ENCODE measurements around the gene MYL2. TPM values are rescaled to one million over a fixed set of nuclear protein-coding genes. Genes with fewer than 3 reads are reported as not detected.

Gene MYL2
- total and polyA plus RNA-seq, 2 donors from 2014 or later: 4.4 TPM; not detected in 1

DNA sequence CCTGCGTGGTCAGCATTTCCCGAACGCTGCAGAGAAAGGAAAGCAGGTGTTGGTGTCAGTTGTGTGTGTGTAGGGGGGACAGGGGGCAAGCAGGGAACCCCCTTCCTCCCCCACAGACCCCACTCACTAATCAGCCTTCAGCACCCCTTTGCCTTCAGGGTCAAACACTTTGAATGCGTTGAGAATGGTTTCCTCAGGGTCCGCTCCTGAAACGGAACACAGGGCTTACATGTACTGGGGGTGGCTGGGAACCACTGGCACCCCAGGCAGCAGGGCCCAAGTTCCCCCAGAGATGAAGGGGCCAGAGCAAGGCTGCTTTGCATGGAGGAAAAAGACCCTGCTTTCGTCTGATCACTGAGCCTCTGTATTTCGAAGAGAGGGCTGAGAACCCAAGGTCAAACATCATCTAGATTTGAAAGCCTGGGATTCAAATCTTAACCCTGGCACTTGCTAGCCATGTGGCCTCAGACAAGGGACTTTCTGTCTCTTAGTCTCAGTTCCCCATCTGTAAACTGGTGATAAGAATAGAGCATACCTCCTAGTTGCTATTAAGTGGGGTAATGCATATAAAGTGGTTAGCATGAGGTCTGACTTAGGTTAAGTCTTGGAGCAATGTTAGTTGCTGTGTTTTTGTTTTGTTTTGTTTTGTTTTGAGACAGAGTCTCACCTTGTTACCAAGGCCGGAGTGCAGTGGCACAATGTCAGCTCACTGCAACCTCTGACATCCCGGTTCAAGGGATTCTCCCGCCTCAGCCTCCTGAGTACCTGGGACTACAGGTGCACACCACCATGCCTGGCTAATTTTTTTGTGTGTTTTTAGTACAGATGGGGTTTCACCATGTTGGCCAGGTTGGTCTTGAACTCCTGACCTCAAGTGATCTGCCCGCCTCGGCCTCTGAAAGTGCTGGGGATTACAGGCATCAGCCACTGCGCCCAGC is 7.0 kb downstream of the MYL2 start:
- FAIRE-seq: no peak
- TF ChIP-seq, protein P1, sequence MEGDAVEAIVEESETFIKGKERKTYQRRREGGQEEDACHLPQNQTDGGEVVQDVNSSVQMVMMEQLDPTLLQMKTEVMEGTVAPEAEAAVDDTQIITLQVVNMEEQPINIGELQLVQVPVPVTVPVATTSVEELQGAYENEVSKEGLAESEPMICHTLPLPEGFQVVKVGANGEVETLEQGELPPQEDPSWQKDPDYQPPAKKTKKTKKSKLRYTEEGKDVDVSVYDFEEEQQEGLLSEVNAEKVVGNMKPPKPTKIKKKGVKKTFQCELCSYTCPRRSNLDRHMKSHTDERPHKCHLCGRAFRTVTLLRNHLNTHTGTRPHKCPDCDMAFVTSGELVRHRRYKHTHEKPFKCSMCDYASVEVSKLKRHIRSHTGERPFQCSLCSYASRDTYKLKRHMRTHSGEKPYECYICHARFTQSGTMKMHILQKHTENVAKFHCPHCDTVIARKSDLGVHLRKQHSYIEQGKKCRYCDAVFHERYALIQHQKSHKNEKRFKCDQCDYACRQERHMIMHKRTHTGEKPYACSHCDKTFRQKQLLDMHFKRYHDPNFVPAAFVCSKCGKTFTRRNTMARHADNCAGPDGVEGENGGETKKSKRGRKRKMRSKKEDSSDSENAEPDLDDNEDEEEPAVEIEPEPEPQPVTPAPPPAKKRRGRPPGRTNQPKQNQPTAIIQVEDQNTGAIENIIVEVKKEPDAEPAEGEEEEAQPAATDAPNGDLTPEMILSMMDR (IDR thresholded peaks at IDR 0.05; ENCODE audit: borderline replicate concordance, extremely low read depth, insufficient read depth): no peak
- no peaks in the 10 kb centered on the region for H3K27me3 ChIP-seq (ENCODE audit: control insufficient read depth, insufficient read depth, low read length)
- no peaks in the 10 kb centered on the region for H3K36me3 ChIP-seq (ENCODE audit: control insufficient read depth in 2 of 3, insufficient read depth in 3 of 3, low read length in 3 of 3)
- no peak overlapping the region for H3K9ac ChIP-seq (ENCODE audit: low read length in 3 of 3)
- intact Hi-C loops (cut with DNase I): no loop called here
- DNase-seq: peak in 1 of 5 donors; percentile 26
- H3K9me3 ChIP-seq (ENCODE audit: control insufficient read depth in 2 of 3, insufficient read depth in 1 of 3, low read length in 3 of 3): no peaks in the 10 kb centered on the region
- H3K4me3 ChIP-seq (ENCODE audit: low read length in 3 of 3): no peak overlapping the region
- H3K4me1 ChIP-seq (ENCODE audit: control insufficient read depth in 2 of 3, insufficient read depth in 2 of 3, low read depth in 1 of 3, low read length in 3 of 3): no peaks in the 10 kb centered on the region
- no peak overlapping the region for H3K27ac ChIP-seq (ENCODE audit: low read depth in 2 of 2, low read length in 2 of 2)

DNA sequence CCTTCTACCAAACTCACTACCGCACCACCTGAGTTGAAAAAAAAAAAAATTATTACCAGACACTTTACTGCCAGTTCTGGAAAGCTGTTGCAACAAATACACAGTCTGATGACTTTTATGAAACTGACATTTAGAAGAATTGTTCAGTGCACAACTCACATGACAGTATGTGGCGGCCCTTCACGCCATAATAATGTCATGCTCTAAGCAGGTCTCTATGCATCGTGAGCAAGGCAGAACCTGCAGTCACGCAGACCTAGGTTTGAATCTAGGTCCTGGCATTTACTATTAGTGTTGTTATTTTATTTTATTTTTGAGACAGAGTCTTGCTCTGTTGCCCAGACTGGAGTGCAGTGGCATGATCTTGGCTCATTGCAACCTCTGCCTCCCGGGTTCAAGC is 8.1 kb downstream of the MYL2 start:
- H3K9ac ChIP-seq (ENCODE audit: low read length in 3 of 3): no peak overlapping the region
- no peaks in the 10 kb centered on the region for H3K36me3 ChIP-seq (ENCODE audit: control insufficient read depth in 2 of 3, insufficient read depth in 3 of 3, low read length in 3 of 3)
- H3K4me1 ChIP-seq (ENCODE audit: control insufficient read depth in 2 of 3, insufficient read depth in 2 of 3, low read depth in 1 of 3, low read length in 3 of 3): no peaks in the 10 kb centered on the region
- no peak overlapping the region for H3K4me3 ChIP-seq (ENCODE audit: low read length in 3 of 3)
- H3K27ac ChIP-seq (ENCODE audit: low read depth in 2 of 2, low read length in 2 of 2): no peak overlapping the region
- TF ChIP-seq, protein P1 (IDR thresholded peaks at IDR 0.05; ENCODE audit: borderline replicate concordance, extremely low read depth, insufficient read depth): no peak
- FAIRE-seq (no peak), DNase-seq (no peak)
- intact Hi-C loops (cut with DNase I): no loop called here
- no peaks in the 10 kb centered on the region for H3K9me3 ChIP-seq (ENCODE audit: control insufficient read depth in 2 of 3, insufficient read depth in 1 of 3, low read length in 3 of 3)
- H3K27me3 ChIP-seq (ENCODE audit: control insufficient read depth, insufficient read depth, low read length): no peaks in the 10 kb centered on the region

DNA sequence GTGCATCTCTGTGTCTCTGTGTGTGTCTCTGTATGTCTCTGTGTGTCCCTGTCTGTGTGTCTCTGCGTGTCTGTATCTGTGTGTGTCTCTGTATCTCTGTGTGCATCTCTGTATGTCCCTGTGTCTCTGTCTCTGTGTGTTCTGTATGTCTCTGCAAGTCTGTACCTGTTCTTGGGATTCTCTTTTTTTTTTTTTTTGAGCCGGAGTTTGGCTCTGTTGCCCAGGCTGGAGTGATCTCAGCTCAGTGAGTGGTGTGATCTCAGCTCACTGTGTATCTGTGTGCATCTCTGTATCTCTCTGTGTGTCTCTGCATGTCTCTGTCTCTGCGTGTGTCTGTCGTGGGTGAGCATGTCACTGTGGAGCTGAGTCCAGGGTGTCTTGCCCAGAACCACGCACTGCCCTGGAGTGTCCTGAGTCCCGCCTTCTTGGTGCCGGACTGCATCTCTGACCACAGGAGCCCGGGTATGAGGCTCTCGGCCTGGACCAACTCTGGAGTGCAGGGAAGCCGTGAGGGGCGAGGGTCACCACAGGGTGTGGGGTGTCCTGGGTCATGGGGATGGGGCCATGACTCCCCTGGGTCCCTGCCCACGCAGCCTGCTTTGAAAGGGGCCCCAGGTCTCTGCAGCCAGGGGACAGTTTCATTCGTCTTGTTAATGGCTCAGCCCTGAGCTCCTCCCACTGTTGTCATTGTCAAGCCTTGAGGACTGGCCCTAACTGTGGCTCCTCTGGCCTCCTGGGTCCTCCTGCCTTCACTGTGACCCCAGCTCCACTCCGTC is 11.8 kb downstream of the MYL2 start:
- no peaks in the 10 kb centered on the region for H3K9me3 ChIP-seq (ENCODE audit: control insufficient read depth in 2 of 3, insufficient read depth in 1 of 3, low read length in 3 of 3)
- no peak overlapping the region for H3K27ac ChIP-seq (ENCODE audit: low read depth in 2 of 2, low read length in 2 of 2)
- FAIRE-seq (no peak), DNase-seq (peak in 1 of 5 donors; percentile 39)
- no peak overlapping the region for H3K4me3 ChIP-seq (ENCODE audit: low read length in 3 of 3)
- TF ChIP-seq, protein P1 (IDR thresholded peaks at IDR 0.05; ENCODE audit: borderline replicate concordance, extremely low read depth, insufficient read depth): no peak
- no peaks in the 10 kb centered on the region for H3K36me3 ChIP-seq (ENCODE audit: control insufficient read depth in 2 of 3, insufficient read depth in 3 of 3, low read length in 3 of 3)
- H3K9ac ChIP-seq (ENCODE audit: low read length in 3 of 3): no peak overlapping the region
- no peaks in the 10 kb centered on the region for H3K27me3 ChIP-seq (ENCODE audit: control insufficient read depth, insufficient read depth, low read length)
- intact Hi-C loops (cut with DNase I): no loop called here
- no peaks in the 10 kb centered on the region for H3K4me1 ChIP-seq (ENCODE audit: control insufficient read depth in 2 of 3, insufficient read depth in 2 of 3, low read depth in 1 of 3, low read length in 3 of 3)
